Measurements from ENCODE around the gene IRF2BPL. TPM values are rescaled to one million over a fixed set of nuclear protein-coding genes. Genes with fewer than 3 reads are reported as not detected.

The IRF2BPL gene
- total and polyA plus RNA-seq, 2 of the 8 experiments (the other 6 are each of a cell fraction or from before 2014, with no cell fraction given): 18.8 to 57.0 TPM

DNA sequence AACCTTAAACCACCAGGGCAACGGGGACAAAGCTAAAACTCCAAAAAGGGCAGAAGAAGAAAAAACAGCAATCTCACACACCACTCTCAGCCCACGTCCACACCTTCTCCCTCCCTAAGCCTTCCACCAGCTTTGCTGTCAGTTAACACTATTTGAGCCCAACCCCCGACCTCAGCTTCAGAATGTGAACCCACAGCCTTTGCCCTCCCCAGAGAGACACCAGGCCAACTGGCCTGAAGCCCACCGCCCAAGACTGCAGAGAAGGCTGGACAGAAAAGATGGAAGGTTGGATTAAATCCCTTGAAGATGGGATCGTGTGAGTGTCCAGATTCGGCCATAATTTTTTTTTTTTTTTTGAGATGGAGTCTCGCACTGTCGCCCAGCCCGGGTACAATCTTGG is 22.4 kb downstream of the IRF2BPL start:
- Histone ChIP-seq H2BK20ac (ENCODE audit: low read length) (peak overlapping the region; percentile 89), H3K23me2 (ENCODE audit: low read depth, low read length) (no peaks in the 10 kb centered on the region), H3K4me1 (replicated peaks in 1 of 4; ENCODE audit: control insufficient read depth in 3 of 4, insufficient read depth in 4 of 4, low read length in 3 of 4) (peaks cover 8 to 31% (median 15%) of the 10 kb centered on the region in 4 experiments; a peak in 6 of 7 replicates), H2AFZ (ENCODE audit: low read length) (no peak overlapping the region), H3K27me3 (replicated peaks in 1 of 4; ENCODE audit: control insufficient read depth in 3 of 4, extremely low read depth in 1 of 4, insufficient read depth in 3 of 4, low read length in 3 of 4) (no peaks in the 10 kb centered on the region), H3K23ac (ENCODE audit: insufficient read length) (no peak overlapping the region), H4K20me1 (replicated peaks in 1 of 2; ENCODE audit: control insufficient read depth in 1 of 2, insufficient read depth in 2 of 2, low read length in 2 of 2) (no peaks in the 10 kb centered on the region), H3K4me3 (ENCODE audit: extremely low read depth in 1 of 4, insufficient read depth in 2 of 4, low read depth in 3 of 4, low read length in 4 of 4) (no peak overlapping the region), H3K79me1 (ENCODE audit: low read depth, low read length) (peaks cover 3% of the 10 kb centered on the region; the same call in 1 of the 2 replicates), H3K36me3 (ENCODE audit: control insufficient read depth in 2 of 4, insufficient read depth in 4 of 4, low read length in 3 of 4) (no peaks in the 10 kb centered on the region), H4K91ac (replicated peaks; ENCODE audit: insufficient read length, low read length) (peak overlapping the region; percentile 12), H3K4me2 (ENCODE audit: insufficient read depth in 1 of 2, low read depth in 2 of 2, low read length in 2 of 2) (no peak overlapping the region), H3K56ac (replicated peaks; ENCODE audit: insufficient read length, low read depth, low read length) (no peak overlapping the region), H3K14ac (ENCODE audit: insufficient read length) (no peak overlapping the region), H3K27ac (ENCODE audit: low read depth, low read length) (no peak overlapping the region), H3K18ac (ENCODE audit: extremely low read depth, low read length) (no peak overlapping the region), H2BK15ac (ENCODE audit: low read length) (no peak overlapping the region), H2BK120ac (replicated peaks; ENCODE audit: low read depth, low read length) (peak overlapping the region; percentile 3), H3K79me2 (ENCODE audit: control insufficient read depth in 1 of 2, insufficient read depth in 2 of 2, low read length in 2 of 2) (no peaks in the 10 kb centered on the region), H2BK5ac (ENCODE audit: low read depth, low read length) (peak overlapping the region; percentile 75; the same call in 1 of the 2 replicates), H4K5ac (ENCODE audit: insufficient read length, low read depth, low read length) (no peak overlapping the region), H3K4ac (replicated peaks; ENCODE audit: insufficient read length, low read depth, low read length) (no peak overlapping the region), H4K8ac (ENCODE audit: extremely low read depth, insufficient read depth, low read length) (no peak overlapping the region), H3K9ac (replicated peaks in 1 of 4; ENCODE audit: extremely low read depth in 1 of 4, low read depth in 3 of 4, low read length in 3 of 4) (no peak overlapping the region), H2BK12ac (ENCODE audit: low read depth, low read length) (peak overlapping the region; percentile 62; the same call in 1 of the 2 replicates), H3K9me3 (ENCODE audit: insufficient read depth in 2 of 2, low read depth in 1 of 2, low read length in 1 of 2) (no peaks in the 10 kb centered on the region), H2AK5ac (ENCODE audit: low read depth, low read length) (no peak overlapping the region)
- POLR2A ChIA-PET (ENCODE audit: partially characterized antibody): interaction anchor here (0.7 to 3.1 kb wide), 5 partner anchors 11 to 38 kb away, joined by 3 to 8 read pairs (median 3); no protein-coding TSS in a partner anchor
- CTCF ChIA-PET (ENCODE audit: partially characterized antibody): interaction anchor here (0.9 to 25.2 kb wide), 13 partner anchors 8 to 131 kb away, joined by 3 to 280 read pairs (median 6); no protein-coding TSS in a partner anchor
- 88% methylated on average over 9 of the region's 9 CpGs; no CpG with 5 or more reads in 1 of the 2 experiments for WGBS, 2 experiments (ENCODE audit: extremely low coverage in 1 of 2, insufficient coverage in 1 of 2, insufficient read length in 1 of 2, insufficient replicate concordance in 2 of 2, low coverage in 1 of 2, low lambda C conversion rate in 2 of 2, missing lambda C conversion rate in 1 of 2)
- no peak for FAIRE-seq
- no peak for DNase-seq (ENCODE audit: low read depth in 1 of 2, low spot score in 2 of 2)
- TF ChIP-seq SP4 (IDR thresholded peaks at IDR 0.05; ENCODE audit: low read length): no peak
- TF ChIP-seq, protein P1, sequence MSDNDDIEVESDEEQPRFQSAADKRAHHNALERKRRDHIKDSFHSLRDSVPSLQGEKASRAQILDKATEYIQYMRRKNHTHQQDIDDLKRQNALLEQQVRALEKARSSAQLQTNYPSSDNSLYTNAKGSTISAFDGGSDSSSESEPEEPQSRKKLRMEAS (IDR thresholded peaks at IDR 0.05): no peak
- TF ChIP-seq, protein P2, sequence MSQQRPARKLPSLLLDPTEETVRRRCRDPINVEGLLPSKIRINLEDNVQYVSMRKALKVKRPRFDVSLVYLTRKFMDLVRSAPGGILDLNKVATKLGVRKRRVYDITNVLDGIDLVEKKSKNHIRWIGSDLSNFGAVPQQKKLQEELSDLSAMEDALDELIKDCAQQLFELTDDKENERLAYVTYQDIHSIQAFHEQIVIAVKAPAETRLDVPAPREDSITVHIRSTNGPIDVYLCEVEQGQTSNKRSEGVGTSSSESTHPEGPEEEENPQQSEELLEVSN (IDR thresholded peaks at IDR 0.05): no peak
- TF ChIP-seq TCF12 (IDR thresholded peaks at IDR 0.05; ENCODE audit: low read depth, low read length): no peak
- TF ChIP-seq BCL11A (IDR thresholded peaks at IDR 0.05; ENCODE audit: low read depth in 2 of 2, low read length in 2 of 2): no peak
- no peak for TF ChIP-seq CBX5 (IDR thresholded peaks at IDR 0.05; ENCODE audit: low read depth, low read length)
- no peak for TF ChIP-seq SUZ12 (IDR thresholded peaks at IDR 0.05; ENCODE audit: low read length)
- TF ChIP-seq FOSL1 (IDR thresholded peaks at IDR 0.05; ENCODE audit: insufficient read depth, low read depth, low read length): no peak
- no peak for TF ChIP-seq EP300 (IDR thresholded peaks at IDR 0.05; ENCODE audit: borderline replicate concordance in 1 of 2, low read depth in 2 of 2, low read length in 2 of 2)
- no peak for TF ChIP-seq ZNF274 (IDR thresholded peaks at IDR 0.05; ENCODE audit: borderline replicate concordance, extremely low read depth, low read length)
- TF ChIP-seq, protein P3, sequence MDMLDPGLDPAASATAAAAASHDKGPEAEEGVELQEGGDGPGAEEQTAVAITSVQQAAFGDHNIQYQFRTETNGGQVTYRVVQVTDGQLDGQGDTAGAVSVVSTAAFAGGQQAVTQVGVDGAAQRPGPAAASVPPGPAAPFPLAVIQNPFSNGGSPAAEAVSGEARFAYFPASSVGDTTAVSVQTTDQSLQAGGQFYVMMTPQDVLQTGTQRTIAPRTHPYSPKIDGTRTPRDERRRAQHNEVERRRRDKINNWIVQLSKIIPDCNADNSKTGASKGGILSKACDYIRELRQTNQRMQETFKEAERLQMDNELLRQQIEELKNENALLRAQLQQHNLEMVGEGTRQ (IDR thresholded peaks at IDR 0.05; ENCODE audit: low read length): no peak
- TF ChIP-seq EGR1 (IDR thresholded peaks at IDR 0.05; ENCODE audit: borderline replicate concordance, low read depth, low read length): no peak
